Cardiac fibroblast (primary cell): ENCODE measurements around the gene ITPR2.

Experiments
- DNase-seq, 2 donors: peaks; one replicate each; pipeline versions ENCODE4 v3.0.0 to v3.0.0-alpha.2; 2010; ENCODE audit warnings: low read depth in 2 of 2
- H3K4me3 ChIP-seq, 2 donors: replicated peaks in 1 of 2; 1 replicate in 1 of 2; 2 replicates in 1 of 2; pipeline ENCODE4 v1.5.1; 2011; ENCODE audit warnings: low read depth in 2 of 2, low read length in 2 of 2, mild to moderate bottlenecking in 2 of 2, moderate library complexity in 1 of 2
- CTCF ChIP-seq: IDR thresholded peaks from one replicate; pipeline ENCODE4 v1.5.1; 2011; ENCODE audit warnings: low read depth, mild to moderate bottlenecking, low read length, inconsistent platforms

ITPR2 gene

GRCh38 chr12:26293612-26294011 is 539.4 kb downstream of the ITPR2 start:
- peak in 1 of 2 donors; percentile 42 for DNase-seq
- TF ChIP-seq CTCF: no peak
- H3K4me3 ChIP-seq: no peak overlapping the region

GRCh38 chr12:26292596-26292995 is 540.4 kb downstream of the ITPR2 start:
- no peak overlapping the region for H3K4me3 ChIP-seq
- DNase-seq: no peak
- TF ChIP-seq CTCF: no peak

- no peak for DNase-seq
- H3K4me3 ChIP-seq: no peak overlapping the region
- TF ChIP-seq CTCF: no peak
Observed at GRCh38 chr12:26290565-26290964, 542.4 kb downstream of the ITPR2 start.

- peak in 1 of 2 donors; percentile 63 for DNase-seq
- no peak for TF ChIP-seq CTCF
- no peak overlapping the region for H3K4me3 ChIP-seq
Observed at GRCh38 chr12:26287671-26288381, 545.2 kb downstream of the ITPR2 start.
